Neural progenitor cell (in vitro differentiated cells): ENCODE measurements around the gene PRKCB. TPM values are rescaled to one million over a fixed set of nuclear protein-coding genes. Genes with fewer than 3 reads are reported as not detected.
"Not testable (repeated sequence)": the region's sequence is repeated elsewhere in the genome, so short reads cannot be mapped to it uniquely, and the experiment has no call there.

Experiments
- DNase-seq: peaks from one replicate; pipeline ENCODE4 v3.0.0-alpha.2; 2016; ENCODE audit warnings: low spot score
- H2AFZ ChIP-seq: fragments of 200-600 bp; sonication (generic); replicated peaks from 2 replicates; pipeline ENCODE4 v1.6.1; 2016; ENCODE audit warnings: antibody characterized with exemption
- H3F3A ChIP-seq: fragments of 200-600 bp; sonication (generic); 2 replicates; pipeline ENCODE4 v1.6.1; 2016; ENCODE audit warnings: antibody characterized with exemption, low read depth
- H3K27ac ChIP-seq: fragments of 200-600 bp; sonication (generic); 2 replicates; pipeline ENCODE4 v1.5.1; 2016; ENCODE audit warnings: mild to moderate bottlenecking
- H3K27me3 ChIP-seq: fragments of 200-600 bp; sonication (generic); 2 replicates; pipeline ENCODE4 v1.6.1; 2016; ENCODE audit warnings: mild to moderate bottlenecking, moderate library complexity
- H3K36me3 ChIP-seq: fragments of 200-600 bp; sonication (generic); 2 replicates; pipeline ENCODE4 v1.5.1; 2016
- H3K4me1 ChIP-seq: fragments of 200-600 bp; sonication (generic); 2 replicates; pipeline ENCODE4 v1.6.1; 2016; ENCODE audit warnings: mixed run types
- H3K4me2 ChIP-seq: fragments of 200-600 bp; sonication (generic); 2 replicates; pipeline ENCODE4 v1.6.1; 2016
- H3K4me3 ChIP-seq: fragments of 200-600 bp; sonication (generic); 2 replicates; pipeline ENCODE4 v1.5.1; 2016
- H3K79me2 ChIP-seq: fragments of 200-600 bp; sonication (generic); 2 replicates; pipeline ENCODE4 v1.6.1; 2016; ENCODE audit warnings: low read depth
- H3K9ac ChIP-seq: fragments of 200-600 bp; sonication (generic); 2 replicates; pipeline ENCODE4 v1.6.1; 2016
- H3K9me3 ChIP-seq: fragments of 200-600 bp; sonication (generic); 2 replicates; pipeline ENCODE4 v1.5.1; 2016; ENCODE audit warnings: low read depth
- H4K20me1 ChIP-seq: fragments of 200-600 bp; sonication (generic); 2 replicates; pipeline ENCODE4 v1.6.1; 2016; ENCODE audit warnings: low read depth
- H3K27ac Mint-ChIP-seq: 3 replicates; pipeline ENCODE4 v1.8.0; 2021; ENCODE audit warnings: mixed read lengths
- H3K27me3 Mint-ChIP-seq: 2 replicates; pipeline ENCODE4 v1.8.0; 2022; ENCODE audit warnings: low read depth, mild to moderate bottlenecking, inconsistent platforms, moderate library complexity, mixed read lengths; ENCODE audit not compliant: insufficient read depth
- H3K36me3 Mint-ChIP-seq: 3 replicates; pipeline ENCODE4 v1.8.0; 2021; ENCODE audit warnings: mixed read lengths
- H3K4me1 Mint-ChIP-seq: 3 replicates; pipeline ENCODE4 v1.8.0; 2021; ENCODE audit warnings: mixed read lengths
- H3K4me3 Mint-ChIP-seq: 3 replicates; pipeline ENCODE4 v1.8.0; 2021; ENCODE audit warnings: mild to moderate bottlenecking, moderate library complexity, mixed read lengths
- H3K9me3 Mint-ChIP-seq: 3 replicates; pipeline ENCODE4 v1.8.0; 2020; ENCODE audit warnings: mixed read lengths
- CTCF ChIP-seq: fragments of 200-600 bp; sonication (generic); IDR thresholded peaks from 2 replicates; pipeline ENCODE4 v1.5.1; 2017; ENCODE audit warnings: antibody characterized with exemption, mild to moderate bottlenecking
- EZH2 ChIP-seq: fragments of 200-600 bp; sonication (generic); IDR thresholded peaks from 2 replicates; pipeline ENCODE4 v1.6.1; 2017; ENCODE audit warnings: antibody characterized with exemption, mild to moderate bottlenecking, moderate library complexity
- EZH2phosphoT487 ChIP-seq: fragments of 200-600 bp; sonication (generic); IDR thresholded peaks from 2 replicates; pipeline ENCODE4 v1.6.1; 2017; ENCODE audit warnings: antibody characterized with exemption
- total RNA-seq: library from RNA; depleted of rRNA; stranded (reverse); fragments of >200 nt; gene quantifications from 2 replicates; pipeline ENCODE4 v1.2.3, GENCODE V29; 2015; ENCODE audit warnings: low replicate concordance

Gene PRKCB
- total RNA-seq, 1 donor from 2014 or later = 9.5 TPM

- no peak overlapping the region for H2AFZ ChIP-seq
- H3K9me3 Mint-ChIP-seq = peaks cover 4% of the 10 kb centered on the region
Observed at GRCh38 chr16:24232936-24233335, 397.2 kb downstream of the PRKCB start.

GRCh38 chr16:24234737-24235136 is 399.0 kb downstream of the PRKCB start:
- Histone ChIP-seq H3K27me3 (no peaks in the 10 kb centered on the region), H3K4me3 (no peak overlapping the region), H3K27ac (no peak overlapping the region), H2AFZ (no peak overlapping the region), H3K4me2 (no peak overlapping the region), H3F3A (no peaks in the 10 kb centered on the region), H3K36me3 (no peaks in the 10 kb centered on the region), H3K9ac (no peak overlapping the region), H3K4me1 (no peaks in the 10 kb centered on the region), H3K79me2 (no peaks in the 10 kb centered on the region), H4K20me1 (no peaks in the 10 kb centered on the region), H3K9me3 (no peaks in the 10 kb centered on the region)
- Mint-ChIP-seq H3K36me3 (no peaks in the 10 kb centered on the region), H3K4me3 (no peak overlapping the region), H3K27ac (no peak overlapping the region), H3K4me1 (no peaks in the 10 kb centered on the region), H3K27me3 (peaks cover 3% of the 10 kb centered on the region), H3K9me3 (peaks cover 9% of the 10 kb centered on the region)
- no peak for DNase-seq
- TF ChIP-seq EZH2phosphoT487 = no peak
- TF ChIP-seq CTCF = no peak
- TF ChIP-seq EZH2 = no peak

More at GRCh38 chr16:24232936-24233335, 397.2 kb downstream of the PRKCB start:
- H3K27ac ChIP-seq = no peak overlapping the region
- no peak overlapping the region for H3K9ac ChIP-seq
- no peak overlapping the region for H3K4me3 Mint-ChIP-seq
- H3K4me1 Mint-ChIP-seq = no peaks in the 10 kb centered on the region
- H4K20me1 ChIP-seq = no peaks in the 10 kb centered on the region
- H3K4me1 ChIP-seq = no peaks in the 10 kb centered on the region
- DNase-seq = no peak
- no peaks in the 10 kb centered on the region for H3K9me3 ChIP-seq
- H3K27ac Mint-ChIP-seq = no peak overlapping the region
- no peak overlapping the region for H3K4me2 ChIP-seq
- H3K4me3 ChIP-seq = no peak overlapping the region
- H3K36me3 ChIP-seq = no peaks in the 10 kb centered on the region
- no peaks in the 10 kb centered on the region for H3K36me3 Mint-ChIP-seq
- H3F3A ChIP-seq = no peaks in the 10 kb centered on the region
- TF ChIP-seq EZH2 (no peak), CTCF (no peak), EZH2phosphoT487 (no peak)
- H3K27me3 ChIP-seq = no peaks in the 10 kb centered on the region
- peaks cover 3% of the 10 kb centered on the region for H3K27me3 Mint-ChIP-seq
- no peaks in the 10 kb centered on the region for H3K79me2 ChIP-seq

- DNase-seq = no peak
- Histone ChIP-seq H3K9ac (no peak overlapping the region), H3K79me2 (no peaks in the 10 kb centered on the region), H3K4me1 (no peaks in the 10 kb centered on the region), H3K36me3 (no peaks in the 10 kb centered on the region), H3K27ac (no peak overlapping the region), H4K20me1 (no peaks in the 10 kb centered on the region), H3K4me3 (no peak overlapping the region), H3F3A (no peaks in the 10 kb centered on the region), H3K9me3 (no peaks in the 10 kb centered on the region), H2AFZ (no peak overlapping the region), H3K27me3 (no peaks in the 10 kb centered on the region), H3K4me2 (no peak overlapping the region)
- peaks cover 9% of the 10 kb centered on the region for H3K9me3 Mint-ChIP-seq
- no peak overlapping the region for H3K27ac Mint-ChIP-seq
- no peak for TF ChIP-seq CTCF
- no peak for TF ChIP-seq EZH2
- no peak for TF ChIP-seq EZH2phosphoT487
- H3K36me3 Mint-ChIP-seq = no peaks in the 10 kb centered on the region
- no peak overlapping the region for H3K4me3 Mint-ChIP-seq
- H3K4me1 Mint-ChIP-seq = no peaks in the 10 kb centered on the region
- peaks cover 3% of the 10 kb centered on the region for H3K27me3 Mint-ChIP-seq
Observed at GRCh38 chr16:24235806-24236205, 400.0 kb downstream of the PRKCB start.

GRCh38 chr16:24238846-24239245 is 403.1 kb downstream of the PRKCB start:
- not testable (repeated sequence) for H4K20me1 ChIP-seq, H2AFZ ChIP-seq, H3F3A ChIP-seq, H3K9me3 Mint-ChIP-seq, H3K27me3 ChIP-seq, H3K27ac Mint-ChIP-seq, H3K4me3 Mint-ChIP-seq, H3K9ac ChIP-seq, H3K79me2 ChIP-seq, DNase-seq, H3K36me3 Mint-ChIP-seq, H3K36me3 ChIP-seq, H3K27ac ChIP-seq, H3K4me3 ChIP-seq, H3K9me3 ChIP-seq, H3K27me3 Mint-ChIP-seq, H3K4me1 Mint-ChIP-seq, H3K4me1 ChIP-seq, H3K4me2 ChIP-seq
